Measurements from ENCODE around the gene ISG15. TPM values are rescaled to one million over a fixed set of nuclear protein-coding genes. Genes with fewer than 3 reads are reported as not detected.

The ISG15 gene
- total RNA-seq, 4 donors from 2014 or later: 36.0 to 70.6 (median 40.8) TPM; not detected in 1

- no peak for DNase-seq
- H3K36me3 ChIP-seq: no peaks in the 10 kb centered on the region
- 96% methylated on average over 15 of the region's 23 CpGs; no CpG with 5 or more reads in 1 of the 2 donors for WGBS, 2 donors (ENCODE audit: low coverage in 1 of 2)
- in situ Hi-C loops (cut with MboI; ENCODE audit: low pct_ligation_motif_present in 1 of 4, low pct_unique_long_range_greater_than_20kb in 1 of 4, low sequenced_read_pairs in 3 of 4) (no loop called here), intact Hi-C loops (cut with DNase I; ENCODE audit: low total_unique reads) (no loop called here)
- no peak overlapping the region for H3K27ac ChIP-seq
- peaks cover 3 to 5% (median 5%) of the 10 kb centered on the region in 4 donors for H3K4me1 ChIP-seq
- no peak for TF ChIP-seq POLR2A (IDR thresholded peaks at IDR 0.05)
- no peak for TF ChIP-seq EP300 (IDR thresholded peaks at IDR 0.05; ENCODE audit: low read depth)
- TF ChIP-seq POLR2AphosphoS5 (IDR thresholded peaks at IDR 0.05): no peak
- TF ChIP-seq, protein P1, sequence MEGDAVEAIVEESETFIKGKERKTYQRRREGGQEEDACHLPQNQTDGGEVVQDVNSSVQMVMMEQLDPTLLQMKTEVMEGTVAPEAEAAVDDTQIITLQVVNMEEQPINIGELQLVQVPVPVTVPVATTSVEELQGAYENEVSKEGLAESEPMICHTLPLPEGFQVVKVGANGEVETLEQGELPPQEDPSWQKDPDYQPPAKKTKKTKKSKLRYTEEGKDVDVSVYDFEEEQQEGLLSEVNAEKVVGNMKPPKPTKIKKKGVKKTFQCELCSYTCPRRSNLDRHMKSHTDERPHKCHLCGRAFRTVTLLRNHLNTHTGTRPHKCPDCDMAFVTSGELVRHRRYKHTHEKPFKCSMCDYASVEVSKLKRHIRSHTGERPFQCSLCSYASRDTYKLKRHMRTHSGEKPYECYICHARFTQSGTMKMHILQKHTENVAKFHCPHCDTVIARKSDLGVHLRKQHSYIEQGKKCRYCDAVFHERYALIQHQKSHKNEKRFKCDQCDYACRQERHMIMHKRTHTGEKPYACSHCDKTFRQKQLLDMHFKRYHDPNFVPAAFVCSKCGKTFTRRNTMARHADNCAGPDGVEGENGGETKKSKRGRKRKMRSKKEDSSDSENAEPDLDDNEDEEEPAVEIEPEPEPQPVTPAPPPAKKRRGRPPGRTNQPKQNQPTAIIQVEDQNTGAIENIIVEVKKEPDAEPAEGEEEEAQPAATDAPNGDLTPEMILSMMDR (IDR thresholded peaks at IDR 0.05): no peak
- H3K27me3 ChIP-seq: peaks cover 2% of the 10 kb centered on the region
- no peak overlapping the region for H3K4me3 ChIP-seq
- H3K9me3 ChIP-seq: no peaks in the 10 kb centered on the region
Measured at GRCh38 chr1:1045129-1045528, 31.8 kb downstream of the ISG15 start.

DNA sequence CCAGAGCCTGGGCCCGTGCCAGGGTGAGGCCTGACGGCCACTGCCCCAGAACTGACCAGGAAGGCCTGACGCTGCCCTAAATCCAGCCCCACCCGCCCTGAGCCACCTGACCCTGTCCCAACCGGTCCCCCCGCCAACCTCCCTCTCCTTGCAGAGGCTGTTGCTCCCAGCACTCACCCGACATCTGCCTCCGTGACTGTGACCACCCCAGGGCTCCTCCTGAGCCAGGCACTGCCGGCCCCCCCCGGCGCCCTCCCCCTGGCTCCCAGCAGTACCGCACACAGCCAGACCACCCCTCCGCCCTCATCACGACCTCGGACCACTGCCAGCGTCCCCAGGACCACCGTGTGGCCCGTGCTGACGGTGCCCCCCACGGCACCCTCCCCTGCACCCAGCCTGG lies 32.9 kb downstream of the ISG15 start:
- TF ChIP-seq EP300 (IDR thresholded peaks at IDR 0.05; ENCODE audit: low read depth) (no peak), POLR2A (IDR thresholded peaks at IDR 0.05) (no peak), POLR2AphosphoS5 (IDR thresholded peaks at IDR 0.05) (no peak)
- in situ Hi-C loops (cut with MboI; ENCODE audit: low pct_ligation_motif_present in 1 of 4, low pct_unique_long_range_greater_than_20kb in 1 of 4, low sequenced_read_pairs in 3 of 4): no loop called here
- WGBS, 2 donors (ENCODE audit: low coverage in 1 of 2): 94% methylated on average over 20 of the region's 20 CpGs; no CpG with 5 or more reads in 1 of the 2 donors
- H3K9me3 ChIP-seq: no peaks in the 10 kb centered on the region
- H3K4me1 ChIP-seq: peaks cover 0 to 8% (median 1%) of the 10 kb centered on the region in 4 donors
- no peaks in the 10 kb centered on the region for H3K36me3 ChIP-seq
- intact Hi-C loops (cut with DNase I; ENCODE audit: low total_unique reads): no loop called here
- no peaks in the 10 kb centered on the region for H3K27me3 ChIP-seq
- H3K4me3 ChIP-seq: no peak overlapping the region
- H3K27ac ChIP-seq: no peak overlapping the region
- no peak for DNase-seq

DNA sequence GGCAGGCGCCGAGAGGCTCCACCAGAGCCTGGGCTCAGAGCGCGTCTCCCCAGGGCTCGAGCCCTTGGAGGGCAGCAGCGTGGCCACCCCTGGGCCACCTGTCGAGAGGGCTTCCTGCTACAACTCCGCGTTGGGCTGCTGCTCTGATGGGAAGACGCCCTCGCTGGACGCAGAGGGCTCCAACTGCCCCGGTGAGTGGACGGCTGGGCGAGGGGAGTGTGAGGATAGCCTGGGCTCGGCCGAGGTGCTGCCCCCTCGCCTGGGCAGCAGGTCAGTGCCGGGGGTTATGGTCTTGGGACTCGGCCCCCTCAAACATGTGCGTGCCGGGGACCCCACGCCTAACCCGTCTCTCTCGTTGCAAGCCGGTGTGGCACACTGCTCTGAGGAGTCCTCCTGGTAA lies 33.5 kb downstream of the ISG15 start:
- WGBS, 2 donors (ENCODE audit: low coverage in 1 of 2): 96% methylated on average over 19 of the region's 26 CpGs; no CpG with 5 or more reads in 1 of the 2 donors
- TF ChIP-seq POLR2AphosphoS5 (IDR thresholded peaks at IDR 0.05) (no peak), POLR2A (IDR thresholded peaks at IDR 0.05) (no peak)
- no peaks in the 10 kb centered on the region for H3K36me3 ChIP-seq

DNA sequence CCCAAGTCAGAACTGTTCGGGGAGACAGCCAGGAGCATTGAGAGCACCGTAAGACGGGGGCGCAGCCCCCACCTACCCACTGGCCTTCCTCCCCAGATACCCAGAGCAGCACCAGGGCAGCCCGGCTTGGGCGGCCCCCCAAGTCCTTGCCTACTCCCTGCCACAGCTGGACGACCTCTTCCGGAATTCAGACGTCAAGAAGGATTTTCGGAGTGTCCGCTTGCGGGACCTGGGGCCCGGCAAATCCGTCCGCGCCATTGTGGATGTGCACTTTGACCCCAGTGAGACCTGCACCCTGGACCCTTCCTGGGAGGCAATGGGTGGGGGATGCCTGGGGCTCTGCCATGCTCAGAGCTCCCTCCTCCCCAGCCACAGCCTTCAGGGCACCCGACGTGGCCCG lies 34.1 kb downstream of the ISG15 start:
- no peaks in the 10 kb centered on the region for H3K36me3 ChIP-seq
- no peak overlapping the region for H3K27ac ChIP-seq
- no peaks in the 10 kb centered on the region for H3K27me3 ChIP-seq
- TF ChIP-seq, protein P1 (IDR thresholded peaks at IDR 0.05): no peak
- intact Hi-C loops (cut with DNase I; ENCODE audit: low total_unique reads) (no loop called here), in situ Hi-C loops (cut with MboI; ENCODE audit: low pct_ligation_motif_present in 1 of 4, low pct_unique_long_range_greater_than_20kb in 1 of 4, low sequenced_read_pairs in 3 of 4) (no loop called here)
- peaks cover 0 to 8% (median 1%) of the 10 kb centered on the region in 4 donors for H3K4me1 ChIP-seq
- WGBS, 2 donors (ENCODE audit: low coverage in 1 of 2): 90% methylated on average over 19 of the region's 19 CpGs; no CpG with 5 or more reads in 1 of the 2 donors
- no peak for DNase-seq
- H3K4me3 ChIP-seq: no peak overlapping the region
- H3K9me3 ChIP-seq: no peaks in the 10 kb centered on the region

More for the DNA sequence above, 33.5 kb downstream of the ISG15 start:
- Histone ChIP-seq H3K4me3 (no peak overlapping the region), H3K9me3 (no peaks in the 10 kb centered on the region), H3K27ac (no peak overlapping the region), H3K27me3 (no peaks in the 10 kb centered on the region), H3K4me1 (peaks cover 0 to 8% (median 1%) of the 10 kb centered on the region in 4 donors)
- DNase-seq: no peak
- in situ Hi-C loops (cut with MboI; ENCODE audit: low pct_ligation_motif_present in 1 of 4, low pct_unique_long_range_greater_than_20kb in 1 of 4, low sequenced_read_pairs in 3 of 4): no loop called here
- intact Hi-C loops (cut with DNase I; ENCODE audit: low total_unique reads): no loop called here

DNA sequence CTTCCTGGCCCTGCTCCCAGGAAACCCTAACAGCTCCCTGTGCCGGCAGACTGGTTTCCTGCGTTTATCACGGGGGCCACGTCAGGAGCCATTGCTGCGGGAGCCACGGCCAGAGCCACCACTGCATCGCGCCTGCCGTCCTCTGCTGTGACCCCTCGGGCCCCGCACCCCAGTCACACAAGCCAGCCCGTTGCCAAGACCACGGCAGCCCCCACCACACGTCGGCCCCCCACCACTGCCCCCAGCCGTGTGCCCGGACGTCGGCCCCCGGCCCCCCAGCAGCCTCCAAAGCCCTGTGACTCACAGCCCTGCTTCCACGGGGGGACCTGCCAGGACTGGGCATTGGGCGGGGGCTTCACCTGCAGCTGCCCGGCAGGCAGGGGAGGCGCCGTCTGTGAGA lies 34.7 kb downstream of the ISG15 start:
- no peaks in the 10 kb centered on the region for H3K9me3 ChIP-seq
- no peak overlapping the region for H3K4me3 ChIP-seq
- no peak overlapping the region for H3K27ac ChIP-seq
- TF ChIP-seq, protein P1 (IDR thresholded peaks at IDR 0.05): no peak
- TF ChIP-seq EP300 (IDR thresholded peaks at IDR 0.05; ENCODE audit: low read depth) (no peak), POLR2AphosphoS5 (IDR thresholded peaks at IDR 0.05) (no peak), POLR2A (IDR thresholded peaks at IDR 0.05) (no peak)
- WGBS, 2 donors (ENCODE audit: low coverage in 1 of 2): 89% methylated on average over 24 of the region's 25 CpGs; no CpG with 5 or more reads in 1 of the 2 donors
- H3K4me1 ChIP-seq: peaks cover 0 to 8% (median 1%) of the 10 kb centered on the region in 4 donors
- in situ Hi-C loops (cut with MboI; ENCODE audit: low pct_ligation_motif_present in 1 of 4, low pct_unique_long_range_greater_than_20kb in 1 of 4, low sequenced_read_pairs in 3 of 4) (no loop called here), intact Hi-C loops (cut with DNase I; ENCODE audit: low total_unique reads) (no loop called here)
- H3K27me3 ChIP-seq: no peaks in the 10 kb centered on the region
- no peak for DNase-seq
- H3K36me3 ChIP-seq: no peaks in the 10 kb centered on the region
